Lung (tissue), 12 donors: ENCODE results near the gene NCBP1. TPM values are rescaled to one million over a fixed set of nuclear protein-coding genes. Genes with fewer than 3 reads are reported as not detected.

Source experiments
- ATAC-seq: fragments of 200-7000 bp; cut with Tn5 transposase; one replicate; pipeline ENCODE4 v1.9.1; 2020; ENCODE audit warnings: moderate number of reproducible peaks; ENCODE audit not compliant: insufficient read depth, low FRiP score
- DNase-seq, 3 donors: peaks; one replicate each; pipeline ENCODE4 v3.0.0-alpha.2; 2013 to 2017
- H3K27ac ChIP-seq, 2 donors: one replicate each; pipeline ENCODE4 v1.5.1; 2013; ENCODE audit warnings: mild to moderate bottlenecking in 2 of 2, moderate library complexity in 2 of 2, control low read depth in 1 of 2, inconsistent platforms in 1 of 2, low read depth in 1 of 2, low read length in 1 of 2
- H3K27me3 ChIP-seq, 3 donors: one replicate each; pipeline ENCODE4 v1.5.1; 2013; ENCODE audit warnings: low read length in 2 of 3; ENCODE audit not compliant: control insufficient read depth in 3 of 3, insufficient read depth in 3 of 3
- H3K36me3 ChIP-seq, 4 donors: one replicate each; pipeline ENCODE4 v1.5.1; 2013; ENCODE audit warnings: low read length in 4 of 4, mild to moderate bottlenecking in 1 of 4, moderate library complexity in 1 of 4; ENCODE audit not compliant: control insufficient read depth in 4 of 4, insufficient read depth in 4 of 4
- H3K4me1 ChIP-seq, 5 donors: one replicate each; pipeline ENCODE4 v1.5.1; 2013; ENCODE audit warnings: low read length in 5 of 5, mild to moderate bottlenecking in 2 of 5, moderate library complexity in 1 of 5; ENCODE audit not compliant: control insufficient read depth in 5 of 5, insufficient read depth in 5 of 5
- H3K4me3 ChIP-seq: one replicate; pipeline ENCODE4 v1.5.1; 2013; ENCODE audit warnings: mild to moderate bottlenecking, control low read depth, moderate library complexity
- H3K9ac ChIP-seq, 2 donors: one replicate each; pipeline ENCODE4 v1.5.1; 2013; ENCODE audit warnings: low read length in 2 of 2, control low read depth in 1 of 2; ENCODE audit not compliant: insufficient read depth in 1 of 2
- H3K9me3 ChIP-seq, 4 donors: one replicate each; pipeline ENCODE4 v1.5.1; 2013; ENCODE audit warnings: low read length in 3 of 4, mild to moderate bottlenecking in 1 of 4, moderate library complexity in 1 of 4; ENCODE audit not compliant: control insufficient read depth in 4 of 4, insufficient read depth in 3 of 4
- CTCF ChIP-seq: IDR thresholded peaks from 2 replicates; pipeline ENCODE4 v1.5.1; 2012; ENCODE audit warnings: mild to moderate bottlenecking; ENCODE audit errors: control extremely low read depth, extremely low read depth
- WGBS, 2 donors: extraction: QIAGEN DNeasy Blood & Tissue Kit; methylation state at CpG; one replicate each; pipeline ENCODE4 v1.1.7; 2013; 5-methylcytosine and 5-hydroxymethylcytosine counted together
- polyA plus RNA-seq, 2 donors: library from polyadenylated mRNA; stranded (reverse); fragments of 200-250 nt; gene quantifications; one replicate each; pipeline ENCODE4 v1.2.1, GENCODE V29; 2013
- total RNA-seq, 2 donors: library from RNA; depleted of rRNA in 1 of 2; stranded (reverse); fragments of >200 nt in 1 of 2; gene quantifications; one replicate each; pipeline ENCODE4 v1.2.1, GENCODE V29; 2014 to 2021
- donor health status: control.
- donor health status: control.
- donor health status: Bipolar disorder and iron deficiency.
- donor health status: healthy.
- donor health status: DM: yes; HTN: yes; CAD: no.

Gene NCBP1
- total and polyA plus RNA-seq, 4 donors: 6.5 to 30.0 (median 18.1) TPM

GRCh38 chr9:97694769-97695168, 61.1 kb downstream of the NCBP1 start:
- H3K9ac ChIP-seq: no peak overlapping the region
- no peak for ATAC-seq
- TF ChIP-seq CTCF: no peak
- WGBS, 2 donors: 90 to 93% methylated on average over 7 of the region's 7 CpGs
- H3K27ac ChIP-seq: no peak overlapping the region
- no peak for DNase-seq
- peaks cover 0 to 20% (median 14%) of the 10 kb centered on the region in 5 donors for H3K4me1 ChIP-seq
- H3K9me3 ChIP-seq: no peaks in the 10 kb centered on the region
- no peak overlapping the region for H3K4me3 ChIP-seq
- peaks cover 4 to 11% (median 8%) of the 10 kb centered on the region in 4 donors for H3K36me3 ChIP-seq
- no peaks in the 10 kb centered on the region for H3K27me3 ChIP-seq

- ATAC-seq (no peak), DNase-seq (no peak)
- Histone ChIP-seq H3K27ac (no peak overlapping the region), H3K36me3 (peaks cover 4 to 8% (median 7%) of the 10 kb centered on the region in 4 donors), H3K27me3 (no peaks in the 10 kb centered on the region), H3K4me3 (no peak overlapping the region), H3K9ac (peak overlapping the region in 1 of 2 donors; percentile 72), H3K9me3 (no peaks in the 10 kb centered on the region), H3K4me1 (peaks cover 0 to 20% (median 14%) of the 10 kb centered on the region in 5 donors)
- TF ChIP-seq CTCF: no peak
- 77 to 94% methylated on average over 3 of the region's 3 CpGs for WGBS, 2 donors
Observed at GRCh38 chr9:97695390-97695789, 61.8 kb downstream of the NCBP1 start.

GRCh38 chr9:97695995-97696802, 62.6 kb downstream of the NCBP1 start:
- Histone ChIP-seq H3K9ac (peak overlapping the region; percentile 72 to 85), H3K27ac (peak overlapping the region; percentile 95 to 97), H3K4me3 (peak overlapping the region; percentile 85), H3K36me3 (peaks cover under 1 to 4% (median 2%) of the 10 kb centered on the region in 4 donors), H3K4me1 (peaks cover 0 to 20% (median 14%) of the 10 kb centered on the region in 5 donors), H3K27me3 (no peaks in the 10 kb centered on the region), H3K9me3 (no peaks in the 10 kb centered on the region)
- DNase-seq: peak in 2 of 3 donors; percentile 37 to 73
- ATAC-seq: peak; percentile 9
- WGBS, 2 donors: 21 to 24% methylated on average over 9 of the region's 9 CpGs
- TF ChIP-seq CTCF: no peak
